ENCODE results near the gene TTC3. TPM values are rescaled to one million over a fixed set of nuclear protein-coding genes. Genes with fewer than 3 reads are reported as not detected.

The TTC3 gene
- total RNA-seq, 1 donor from 2014 or later = 223 TPM

GRCh38 chr21:37237346-37237745, 164.3 kb downstream of the TTC3 start:
- H2AFZ ChIP-seq (ENCODE audit: low read depth, low read length) = no peak overlapping the region
- no peak overlapping the region for H3K9ac ChIP-seq (ENCODE audit: low read length)
- H3K4me3 Mint-ChIP-seq (ENCODE audit: unreplicated experiment) = no peak overlapping the region
- H3K36me3 Mint-ChIP-seq (ENCODE audit: low read depth, unreplicated experiment) = peaks cover 10% of the 10 kb centered on the region
- TF ChIP-seq CTCF (IDR thresholded peaks at IDR 0.05; ENCODE audit: insufficient read depth, low read depth, low read length) (no peak), EZH2 (IDR thresholded peaks at IDR 0.05; ENCODE audit: insufficient read depth, low read length) (no peak)
- H3K9me3 ChIP-seq (ENCODE audit: insufficient read depth, low read depth, low read length) = no peaks in the 10 kb centered on the region
- no peak for DNase-seq (ENCODE audit: low read depth)
- no peaks in the 10 kb centered on the region for H3K9me3 Mint-ChIP-seq (ENCODE audit: unreplicated experiment)
- no peak overlapping the region for H3K27ac ChIP-seq (ENCODE audit: low read depth, low read length)
- no peaks in the 10 kb centered on the region for H3K4me1 Mint-ChIP-seq (ENCODE audit: low read depth, unreplicated experiment)
- no peak overlapping the region for H3K4me3 ChIP-seq (ENCODE audit: insufficient read depth, low read depth, low read length)
- H3K27me3 ChIP-seq (ENCODE audit: insufficient read depth, low read length) = no peaks in the 10 kb centered on the region
- H3K36me3 ChIP-seq (ENCODE audit: insufficient read depth, low read length) = peaks cover 10% of the 10 kb centered on the region
- H3K79me2 ChIP-seq (ENCODE audit: insufficient read depth, low read length) = peaks cover 11% of the 10 kb centered on the region
- no peak for FAIRE-seq
- no peaks in the 10 kb centered on the region for H3K27me3 Mint-ChIP-seq (ENCODE audit: low read depth, unreplicated experiment)
- H3K4me1 ChIP-seq (ENCODE audit: insufficient read depth, low read length) = no peaks in the 10 kb centered on the region
- H4K20me1 ChIP-seq (ENCODE audit: insufficient read depth, low read length) = peaks cover 19% of the 10 kb centered on the region
- H3K27ac Mint-ChIP-seq (ENCODE audit: unreplicated experiment) = no peak overlapping the region
- H3K4me2 ChIP-seq (ENCODE audit: low read length) = no peak overlapping the region

- Histone ChIP-seq H3K9ac (ENCODE audit: low read length) (no peak overlapping the region), H2AFZ (ENCODE audit: low read depth, low read length) (no peak overlapping the region), H3K4me3 (ENCODE audit: insufficient read depth, low read depth, low read length) (no peak overlapping the region), H3K4me2 (ENCODE audit: low read length) (no peak overlapping the region), H3K36me3 (ENCODE audit: insufficient read depth, low read length) (peaks cover 10% of the 10 kb centered on the region), H3K27ac (ENCODE audit: low read depth, low read length) (no peak overlapping the region), H3K4me1 (ENCODE audit: insufficient read depth, low read length) (no peaks in the 10 kb centered on the region), H3K79me2 (ENCODE audit: insufficient read depth, low read length) (peaks cover 15% of the 10 kb centered on the region), H3K9me3 (ENCODE audit: insufficient read depth, low read depth, low read length) (no peaks in the 10 kb centered on the region), H3K27me3 (ENCODE audit: insufficient read depth, low read length) (no peaks in the 10 kb centered on the region), H4K20me1 (ENCODE audit: insufficient read depth, low read length) (peaks cover 19% of the 10 kb centered on the region)
- no peak overlapping the region for H3K4me3 Mint-ChIP-seq (ENCODE audit: unreplicated experiment)
- H3K9me3 Mint-ChIP-seq (ENCODE audit: unreplicated experiment) = no peaks in the 10 kb centered on the region
- no peaks in the 10 kb centered on the region for H3K4me1 Mint-ChIP-seq (ENCODE audit: low read depth, unreplicated experiment)
- no peak overlapping the region for H3K27ac Mint-ChIP-seq (ENCODE audit: unreplicated experiment)
- peaks cover 9% of the 10 kb centered on the region for H3K36me3 Mint-ChIP-seq (ENCODE audit: low read depth, unreplicated experiment)
- DNase-seq (ENCODE audit: low read depth) = no peak
- TF ChIP-seq CTCF (IDR thresholded peaks at IDR 0.05; ENCODE audit: insufficient read depth, low read depth, low read length) (no peak), EZH2 (IDR thresholded peaks at IDR 0.05; ENCODE audit: insufficient read depth, low read length) (no peak)
- FAIRE-seq = no peak
- no peaks in the 10 kb centered on the region for H3K27me3 Mint-ChIP-seq (ENCODE audit: low read depth, unreplicated experiment)
Observed at GRCh38 chr21:37237764-37238163, 164.7 kb downstream of the TTC3 start.

- Histone ChIP-seq H3K27me3 (ENCODE audit: insufficient read depth, low read length) (no peaks in the 10 kb centered on the region), H3K27ac (ENCODE audit: low read depth, low read length) (no peak overlapping the region), H2AFZ (ENCODE audit: low read depth, low read length) (no peak overlapping the region), H3K79me2 (ENCODE audit: insufficient read depth, low read length) (peaks cover 46% of the 10 kb centered on the region), H3K36me3 (ENCODE audit: insufficient read depth, low read length) (peaks cover 9% of the 10 kb centered on the region), H3K4me1 (ENCODE audit: insufficient read depth, low read length) (peaks cover 6% of the 10 kb centered on the region), H3K9ac (ENCODE audit: low read length) (no peak overlapping the region), H4K20me1 (ENCODE audit: insufficient read depth, low read length) (peaks cover 49% of the 10 kb centered on the region), H3K4me3 (ENCODE audit: insufficient read depth, low read depth, low read length) (no peak overlapping the region), H3K4me2 (ENCODE audit: low read length) (no peak overlapping the region), H3K9me3 (ENCODE audit: insufficient read depth, low read depth, low read length) (no peaks in the 10 kb centered on the region)
- peaks cover 1% of the 10 kb centered on the region for H3K9me3 Mint-ChIP-seq (ENCODE audit: unreplicated experiment)
- DNase-seq (ENCODE audit: low read depth) (no peak), FAIRE-seq (no peak)
- H3K36me3 Mint-ChIP-seq (ENCODE audit: low read depth, unreplicated experiment) = peaks cover 17% of the 10 kb centered on the region
- no peak overlapping the region for H3K27ac Mint-ChIP-seq (ENCODE audit: unreplicated experiment)
- no peak overlapping the region for H3K4me3 Mint-ChIP-seq (ENCODE audit: unreplicated experiment)
- H3K27me3 Mint-ChIP-seq (ENCODE audit: low read depth, unreplicated experiment) = no peaks in the 10 kb centered on the region
- no peak for TF ChIP-seq EZH2 (IDR thresholded peaks at IDR 0.05; ENCODE audit: insufficient read depth, low read length)
- TF ChIP-seq CTCF (IDR thresholded peaks at IDR 0.05; ENCODE audit: insufficient read depth, low read depth, low read length) = no peak
- peaks cover 10% of the 10 kb centered on the region for H3K4me1 Mint-ChIP-seq (ENCODE audit: low read depth, unreplicated experiment)
Observed at GRCh38 chr21:37240978-37241377, 167.9 kb downstream of the TTC3 start.
